GM19468 (cell line): ENCODE measurements around the gene RELA.

Experiments
- ATAC-seq: cut with Tn5 transposase; IDR thresholded peaks from one replicate; pipeline ENCODE4 v1.9.1; 2021; ENCODE audit warnings: mild to moderate bottlenecking, moderate library complexity, moderate number of reproducible peaks; ENCODE audit not compliant: unreplicated experiment; ENCODE audit errors: extremely low read depth

Gene RELA

GRCh38 chr11:65636108-65637031, 26.3 kb downstream of the RELA start:
- no peak for ATAC-seq

GRCh38 chr11:65634905-65635731, 27.6 kb downstream of the RELA start:
- ATAC-seq = no peak

DNA sequence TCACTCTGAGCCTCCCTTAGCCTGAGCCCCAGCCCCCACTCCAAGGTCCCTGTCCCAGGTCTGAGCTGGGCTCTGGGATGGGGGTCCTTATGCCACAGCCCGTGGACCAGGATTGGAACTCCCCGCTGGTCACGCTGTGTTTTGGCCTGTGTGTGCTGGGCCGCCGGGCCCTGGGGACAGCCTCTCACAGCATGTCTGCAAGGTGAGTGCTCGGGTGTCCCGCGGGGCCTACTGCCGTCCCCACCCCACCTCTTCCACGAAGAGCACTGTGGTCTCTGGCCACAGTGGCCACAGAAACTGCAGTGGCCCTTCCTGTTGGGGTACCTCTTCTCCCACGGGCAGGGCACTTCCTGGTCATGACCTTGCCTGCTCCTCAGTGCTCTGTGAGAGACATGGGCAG, 28.3 kb downstream of the RELA start:
- no peak for ATAC-seq

GRCh38 chr11:65634109-65634436, 28.6 kb downstream of the RELA start:
- ATAC-seq = no peak

DNA sequence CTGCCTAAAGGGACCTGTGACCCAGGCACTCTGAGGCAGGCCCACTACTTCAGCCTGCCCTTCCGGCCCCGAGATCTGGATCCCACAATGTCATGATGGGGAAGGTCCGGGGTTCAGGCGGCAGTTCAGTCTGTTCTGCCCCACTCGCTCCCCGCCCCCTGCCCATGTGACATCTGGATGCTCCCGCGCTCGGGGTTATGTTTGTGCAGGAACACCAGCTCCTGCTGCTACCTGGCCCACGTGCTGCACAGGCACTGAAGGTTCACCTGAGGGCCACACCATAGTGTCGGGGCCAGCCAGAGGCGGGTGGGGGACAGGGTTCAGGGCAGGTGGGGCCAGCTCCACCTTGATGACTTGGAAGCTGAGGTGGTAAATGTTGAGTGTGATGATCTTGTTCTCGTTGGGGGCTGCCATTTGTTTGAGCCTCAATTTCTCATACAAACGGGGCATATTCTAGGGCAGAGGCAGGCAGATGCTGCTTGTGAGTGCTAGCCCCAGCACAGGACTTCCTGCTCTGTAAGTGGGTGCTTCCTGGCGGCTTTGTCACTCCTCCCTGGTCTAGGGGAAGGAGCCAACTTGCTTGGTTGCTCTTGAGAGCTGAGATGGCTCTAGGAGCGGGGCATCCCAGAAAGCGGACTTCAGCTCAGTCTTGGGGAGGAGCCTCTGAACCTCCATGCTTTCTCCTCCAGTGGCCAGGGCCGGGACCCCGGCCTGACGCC, 29.2 kb downstream of the RELA start:
- ATAC-seq = no peak

DNA sequence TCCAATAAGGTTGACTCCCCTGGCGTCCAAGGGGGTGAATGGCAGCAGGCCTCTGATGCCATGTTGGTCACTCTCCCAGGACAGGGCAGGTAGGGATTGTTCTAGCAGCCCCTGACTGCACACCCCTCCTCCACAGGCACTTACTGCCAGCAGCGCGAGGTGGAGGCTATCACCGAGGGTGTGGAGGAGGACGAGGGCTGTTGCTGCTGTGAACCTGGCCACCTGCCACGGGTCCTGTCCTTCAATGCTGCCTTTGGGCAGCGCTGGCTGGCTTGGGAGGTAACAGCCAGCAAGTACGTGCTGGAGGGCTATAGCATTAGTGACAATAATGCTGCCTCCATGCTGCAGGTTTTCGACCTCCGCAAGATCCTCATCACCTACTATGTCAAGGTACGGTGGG, 32.5 kb downstream of the RELA start:
- ATAC-seq = no peak

DNA sequence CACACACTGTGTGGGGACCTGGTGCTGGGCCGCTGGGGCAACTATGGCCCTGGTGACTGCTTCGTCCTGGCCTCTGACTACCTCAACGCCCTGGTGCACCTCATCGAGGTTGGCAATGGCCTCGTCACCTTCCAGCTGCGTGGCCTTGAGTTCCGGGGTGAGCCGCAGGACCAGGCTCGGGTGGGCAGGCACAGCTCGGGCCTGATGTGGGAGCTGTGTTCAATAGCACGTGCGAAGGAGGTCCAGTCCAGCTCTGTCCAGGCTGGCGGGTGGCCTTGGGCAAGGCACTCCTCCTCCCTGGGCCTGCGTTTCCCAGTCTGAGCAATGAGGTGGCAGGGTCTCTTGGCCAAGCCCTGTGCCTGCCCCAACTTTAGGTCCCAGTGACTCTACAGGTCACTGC, 33.1 kb downstream of the RELA start:
- no peak for ATAC-seq

- ATAC-seq = no peak
These were observed 35.5 kb downstream of the RELA start for GRCh38 chr11:65627202-65627601.

GRCh38 chr11:65625628-65626342, 36.9 kb downstream of the RELA start:
- no peak for ATAC-seq

- no peak for ATAC-seq
These were observed 37.6 kb downstream of the RELA start for GRCh38 chr11:65624931-65625627.

DNA sequence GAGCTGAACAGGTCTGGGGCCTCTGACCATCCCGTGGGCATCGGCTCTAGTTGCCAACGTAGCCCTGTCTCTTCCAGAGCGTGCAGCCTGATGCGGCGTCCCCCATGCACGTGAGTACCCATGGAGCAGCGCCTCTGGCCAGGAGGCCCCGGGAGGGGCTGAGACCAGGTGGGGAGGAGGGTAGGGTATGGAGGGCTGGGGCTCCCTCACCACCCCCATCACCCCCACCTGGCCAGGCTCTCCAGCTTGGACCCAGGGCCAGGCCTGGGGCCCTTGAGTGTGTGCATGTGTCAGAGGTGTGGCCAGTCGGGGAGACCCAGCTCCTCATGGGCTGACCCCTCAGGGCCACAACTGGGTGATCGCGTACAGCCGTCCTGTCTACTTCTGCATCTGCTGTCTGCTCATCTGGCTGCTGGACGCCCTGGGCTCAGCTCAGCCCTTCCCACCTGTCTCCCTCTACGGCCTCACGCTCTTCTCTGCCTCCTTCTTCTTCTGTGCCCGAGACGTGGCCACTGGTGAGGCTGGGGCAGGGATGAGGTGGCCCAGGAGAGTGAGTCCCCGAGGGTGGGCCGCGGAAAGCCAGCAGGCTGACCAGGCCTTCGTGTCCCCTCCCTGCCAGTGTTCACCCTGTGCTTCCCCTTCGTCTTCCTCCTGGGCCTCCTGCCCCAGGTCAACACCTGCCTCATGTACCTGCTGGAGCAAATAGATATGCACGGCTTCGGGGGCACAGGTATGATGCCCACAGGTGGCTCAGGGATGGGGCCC, 38.7 kb downstream of the RELA start:
- no peak for ATAC-seq

- no peak for ATAC-seq
These were observed 39.5 kb downstream of the RELA start for GRCh38 chr11:65623177-65623576.

DNA sequence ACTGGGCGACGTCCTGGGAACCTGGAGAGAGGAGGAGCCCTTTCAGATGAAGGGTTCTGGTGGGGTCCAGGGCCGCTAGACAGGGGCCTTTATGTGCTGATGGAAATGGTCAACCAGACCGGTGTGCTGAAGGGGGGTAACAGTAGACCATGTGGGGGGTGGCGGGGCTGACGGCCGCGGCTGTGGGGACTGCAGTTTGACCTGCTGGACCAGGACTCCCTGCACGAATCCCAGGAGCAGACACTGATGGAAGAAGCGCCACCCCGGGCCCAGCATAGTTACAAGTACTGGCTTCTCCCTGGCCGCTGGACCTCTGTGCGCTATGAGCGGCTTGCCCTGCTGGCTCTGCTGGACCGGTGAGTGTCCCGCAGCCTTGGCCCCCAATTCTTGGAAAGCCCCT, 40.7 kb downstream of the RELA start:
- ATAC-seq = no peak

- ATAC-seq = no peak
These were observed 41.3 kb downstream of the RELA start for GRCh38 chr11:65621460-65621859.

DNA sequence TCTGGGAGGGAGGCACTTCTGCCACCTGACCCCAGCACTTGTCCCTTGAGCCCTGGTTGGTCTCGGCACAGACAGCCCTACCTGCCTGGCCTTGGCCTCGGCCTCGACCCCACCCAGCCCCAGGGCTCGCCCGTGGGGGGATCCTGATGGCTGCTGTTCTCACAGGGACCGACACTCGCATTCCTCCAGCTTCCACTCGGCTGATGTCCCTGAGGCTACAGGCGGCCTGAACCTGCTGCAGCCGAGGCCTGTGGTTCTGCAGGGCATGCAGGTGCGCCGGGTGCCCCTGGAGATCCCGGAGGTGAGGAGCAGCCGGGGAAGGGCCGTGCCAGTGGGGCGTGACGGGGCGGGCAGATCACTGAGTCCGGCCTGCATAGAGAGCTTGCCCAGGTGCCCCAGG, 42.0 kb downstream of the RELA start:
- ATAC-seq = no peak

DNA sequence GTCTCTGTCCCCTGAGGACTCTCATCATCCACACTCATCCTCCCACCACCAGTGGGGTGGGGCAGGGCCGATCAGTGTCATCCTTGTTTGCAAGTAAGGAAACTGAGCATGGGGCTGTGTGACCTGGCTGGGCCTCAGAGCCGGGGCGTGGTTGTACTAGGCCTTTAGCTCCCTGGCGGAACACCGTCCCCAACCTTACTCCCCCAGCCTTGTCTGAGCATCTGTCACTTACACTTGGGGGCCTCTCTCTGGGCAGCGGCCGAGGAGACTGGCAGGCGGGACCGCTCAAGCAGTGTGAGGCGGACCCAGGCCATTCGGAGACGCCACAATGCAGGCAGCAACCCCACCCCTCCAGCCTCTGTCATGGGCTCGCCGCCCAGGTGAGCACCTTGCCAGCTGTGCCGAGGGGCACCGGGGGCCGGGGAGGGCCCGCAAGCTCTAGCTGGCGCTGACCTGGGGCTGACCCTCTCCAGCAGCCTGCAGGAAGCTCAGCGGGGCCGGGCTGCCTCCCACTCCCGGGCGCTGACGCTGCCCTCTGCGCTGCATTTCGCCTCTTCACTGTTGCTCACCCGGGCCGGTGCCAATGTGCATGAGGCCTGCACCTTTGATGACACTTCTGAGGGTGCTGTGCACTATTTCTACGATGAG, 43.3 kb downstream of the RELA start:
- no peak for ATAC-seq

DNA sequence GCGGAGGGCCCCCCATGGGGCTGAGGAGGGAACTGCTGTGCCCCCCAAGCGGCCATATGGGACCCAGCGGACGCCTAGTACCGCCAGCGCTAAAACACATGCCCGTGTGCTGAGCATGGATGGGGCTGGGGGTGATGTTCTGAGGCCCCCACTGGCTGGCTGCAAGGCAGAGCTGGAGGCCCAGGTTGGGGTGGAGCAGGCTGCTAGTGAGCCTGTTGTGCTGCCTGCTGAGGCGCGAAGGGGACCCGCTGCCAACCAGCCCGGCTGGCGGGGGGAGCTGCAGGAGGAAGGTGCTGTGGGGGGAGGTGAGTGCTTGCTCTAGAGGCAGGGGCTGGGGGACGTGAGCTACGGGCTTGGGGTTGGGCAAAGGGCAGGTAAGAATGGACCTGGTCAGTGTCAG, 44.0 kb downstream of the RELA start:
- no peak for ATAC-seq

- no peak for ATAC-seq
These were observed 44.5 kb downstream of the RELA start for GRCh38 chr11:65617990-65618751.
